K562 (cell line): ENCODE results near the gene IGLON5. TPM values are rescaled to one million over a fixed set of nuclear protein-coding genes. Genes with fewer than 3 reads are reported as not detected.

Experiments used
- BCOR ChIP-seq: fragments of 450-650 bp; IDR thresholded peaks from 2 replicates; pipeline ENCODE4 v1.6.1; 2016
- BMI1 ChIP-seq: fragments of 150-350 bp; IDR thresholded peaks from 2 replicates; pipeline ENCODE4 v1.6.1; 2014; ENCODE audit warnings: low read length
- CSDE1 ChIP-seq, 2 experiments: fragments of 450-650 bp; IDR thresholded peaks; 2 replicates each; pipeline ENCODE4 v1.6.1; 2016; ENCODE audit warnings: mild to moderate bottlenecking in 1 of 2
- E4F1 ChIP-seq: fragments of 250-450 bp; sonication (Bioruptor Pico); IDR thresholded peaks from 2 replicates; pipeline ENCODE4 v1.5.0; 2021; ENCODE audit warnings: mild to moderate bottlenecking, borderline replicate concordance
- ILF3 ChIP-seq: fragments of 450-650 bp; IDR thresholded peaks from 2 replicates; pipeline ENCODE4 v1.6.1; 2018; ENCODE audit warnings: antibody characterized with exemption, mild to moderate bottlenecking, moderate library complexity, borderline replicate concordance
- MXI1 ChIP-seq: IDR thresholded peaks from 2 replicates; pipeline ENCODE4 v1.6.1; 2011; ENCODE audit warnings: low read depth, mild to moderate bottlenecking, improper control_type of control experiment, low read length
- PATZ1 ChIP-seq: fragments of 250-450 bp; sonication (Bioruptor Pico); IDR thresholded peaks from 2 replicates; pipeline ENCODE4 v1.5.0; 2020; ENCODE audit warnings: mild to moderate bottlenecking, borderline replicate concordance
- PHB ChIP-seq: fragments of 250-450 bp; sonication (Bioruptor Pico); IDR thresholded peaks from 2 replicates; pipeline ENCODE4 v1.5.0; 2021
- SMAD1 ChIP-seq: fragments of 150-350 bp; IDR thresholded peaks from 2 replicates; pipeline ENCODE4 v1.6.1; 2014; ENCODE audit warnings: low read length, low read depth; ENCODE audit not compliant: partially characterized antibody
- USF1 ChIP-seq: sonication (generic); formaldehyde crosslinking; IDR thresholded peaks from 2 replicates; pipeline ENCODE4 v1.9.0; 2022; ENCODE audit warnings: mild to moderate bottlenecking, missing genetic modification reagents
- ZNF263 ChIP-seq: sonication (generic); formaldehyde crosslinking; IDR thresholded peaks from 2 replicates; pipeline ENCODE4 v1.8.0; 2022; ENCODE audit warnings: mild to moderate bottlenecking, missing genetic modification reagents, borderline replicate concordance
- polyA plus RNA-seq, 8 experiments: library from polyadenylated mRNA; depleted of rRNA in 4 of 8; stranded (reverse) in 5 of 8; unstranded in 3 of 8; fragments of >200 nt; fragmentation: Nextera tagmentation in 2 of 8; fragmentation: Illumina TruSeq in 1 of 8; extraction: Ambion mirVana in 2 of 8; extraction: Trizol in 1 of 8; gene quantifications; 2 replicates each; pipeline versions ENCODE4 v1.2.1 to v1.2.3, GENCODE V29; 2011 to 2014; ENCODE audit warnings: inconsistent platforms in 1 of 8, missing spikeins in 1 of 8
- total RNA-seq, 7 experiments: library from RNA; depleted of rRNA in 6 of 7; stranded (reverse); fragments of >200 nt in 6 of 7; fragmentation: Illumina TruSeq in 2 of 7; extraction: Trizol in 2 of 7; gene quantifications; 2 replicates each; pipeline versions ENCODE4 v1.2.1 to v1.2.3, GENCODE V29; 2011 to 2021; ENCODE audit warnings: low replicate concordance in 1 of 7

The IGLON5 gene
- total and polyA plus RNA-seq, 9 of the 15 experiments (the other 6 are each of a cell fraction or from before 2014, with no cell fraction given), result 0.03 to 0.22 (median 0.14) TPM; not detected in 2

GRCh38 chr19:51351266-51351990 lies 40.0 kb downstream of the IGLON5 start (continued):
- TF ChIP-seq PATZ1 (no peak), USF1 (no peak), BCOR (peak; percentile 27; the same call in 1 of the 2 replicates), PHB (no peak), SMAD1 (no peak), ZNF263 (peak; percentile 22; the same call in 1 of the 2 replicates), MXI1 (no peak), CSDE1 (IDR thresholded peaks at IDR 0.05) (no peak), BMI1 (no peak), ILF3 (no peak), E4F1 (CRISPR knock-in tag) (no peak)
